T47D (cell line): ENCODE results near the gene CDK6.

Source experiments
- DNase-seq, 2 experiments: peaks; one replicate each; pipeline versions ENCODE4 v3.0.0 to v3.0.0-alpha.2; 2011 to 2012; ENCODE audit warnings: low read depth in 1 of 2, low spot score in 1 of 2
- JUND ChIP-seq: IDR thresholded peaks from 2 replicates; pipeline ENCODE4 v1.6.1; 2012; ENCODE audit warnings: low read depth
- in situ Hi-C: cut with HindIII; loops from 2 replicates; pipeline ENCODE4 v1.10.0; 2016; ENCODE audit warnings: low sequenced_read_pairs, low pct_unique_long_range_greater_than_20kb

CDK6 gene

GRCh38 chr7:92602352-92603088 is 233.9 kb downstream of the CDK6 start:
- in situ Hi-C loops: no loop called here
- no peak for TF ChIP-seq JUND
- no peak for DNase-seq

DNA sequence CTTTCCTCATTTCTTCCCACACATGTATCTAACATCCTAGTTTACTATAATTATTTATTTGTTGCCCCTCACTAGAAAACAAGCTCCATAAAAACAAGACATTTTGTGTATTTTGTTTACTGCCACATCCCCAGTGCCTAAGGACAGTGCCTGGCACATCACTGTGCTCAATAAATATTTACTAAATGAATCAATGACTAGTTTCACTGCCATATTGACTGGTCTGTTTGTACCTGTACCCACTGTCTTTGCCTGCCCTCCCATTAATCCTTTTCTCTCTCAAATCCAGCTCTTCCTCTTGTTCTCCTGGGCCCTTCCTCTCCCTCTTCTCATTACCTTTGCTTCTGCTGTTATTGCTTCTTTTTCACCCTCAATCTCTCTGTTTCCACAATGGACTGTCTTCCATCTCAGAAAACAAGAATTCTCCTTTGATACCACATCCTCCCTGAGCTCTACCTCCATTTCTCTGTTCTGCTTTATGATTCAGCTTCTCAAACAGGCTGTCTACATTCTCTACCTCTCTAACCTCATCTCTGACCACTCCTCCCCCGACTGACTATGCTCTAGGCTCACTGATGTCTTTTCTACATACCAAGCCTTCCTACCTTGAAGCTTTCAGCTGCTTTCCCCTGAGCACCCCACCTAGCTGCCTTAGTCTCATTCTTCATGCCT is 237.9 kb downstream of the CDK6 start:
- no peak for DNase-seq
- no peak for TF ChIP-seq JUND
- in situ Hi-C loops: no loop called here

DNA sequence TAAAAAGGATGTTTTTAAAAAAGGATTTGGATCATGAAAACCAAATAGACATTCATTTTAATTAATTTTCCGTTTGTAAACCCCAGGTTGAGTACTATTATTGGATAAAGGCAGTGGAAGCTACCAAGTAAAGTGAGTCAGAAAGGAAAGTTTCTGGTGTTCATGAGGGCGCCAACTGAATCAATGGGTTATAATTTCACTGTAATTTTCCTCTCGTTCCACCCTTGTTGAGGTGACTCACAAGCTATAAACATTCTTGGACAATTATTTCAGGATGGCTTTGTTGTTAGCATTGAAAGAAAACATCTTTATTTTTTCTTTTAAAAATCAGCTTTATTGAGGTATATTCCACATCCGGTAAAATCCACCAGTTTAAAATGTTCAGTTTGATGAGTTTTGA is 241.1 kb downstream of the CDK6 start:
- in situ Hi-C loops: no loop called here
- no peak for TF ChIP-seq JUND
- no peak for DNase-seq

GRCh38 chr7:92594746-92595145 is 241.6 kb downstream of the CDK6 start:
- TF ChIP-seq JUND: no peak
- no peak for DNase-seq
- in situ Hi-C loops: no loop called here

DNA sequence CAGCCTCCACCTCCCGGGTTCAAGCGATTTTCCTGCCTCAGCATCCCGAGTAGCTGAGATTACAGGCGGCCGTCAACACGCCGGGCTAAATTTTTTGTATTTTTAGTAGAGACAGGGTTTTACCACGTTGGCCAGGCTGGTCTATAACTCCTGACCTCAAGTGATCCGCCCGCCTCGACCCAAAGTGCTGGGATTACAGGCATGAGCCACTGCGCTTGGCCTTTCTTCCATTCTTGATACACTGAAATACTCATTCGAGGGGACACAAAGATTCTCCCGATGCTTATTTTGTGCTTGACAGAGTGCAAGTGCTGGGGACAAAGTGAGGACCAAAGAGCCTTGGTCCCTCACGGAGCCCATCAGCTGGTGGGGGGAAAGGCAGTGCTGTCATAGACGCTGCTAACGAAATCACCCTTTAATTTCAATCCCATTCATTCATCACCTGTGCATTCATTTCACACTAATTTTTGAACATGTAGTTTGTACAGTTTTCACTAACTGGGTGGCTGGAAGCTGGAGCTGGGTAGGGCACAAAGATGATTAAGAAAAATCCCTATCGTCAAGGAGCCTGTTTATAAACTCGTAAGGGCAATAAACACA is 245.6 kb downstream of the CDK6 start:
- no peak for DNase-seq
- in situ Hi-C loops: no loop called here
- TF ChIP-seq JUND: no peak

GRCh38 chr7:92589056-92589455 is 247.3 kb downstream of the CDK6 start:
- no peak for TF ChIP-seq JUND
- DNase-seq: no peak
- in situ Hi-C loops: no loop called here

- peak in 1 of 2 experiments; percentile 18 for DNase-seq
- TF ChIP-seq JUND: no peak
- in situ Hi-C loops: no loop called here
Observed at GRCh38 chr7:92588561-92588960, 247.8 kb downstream of the CDK6 start.

DNA sequence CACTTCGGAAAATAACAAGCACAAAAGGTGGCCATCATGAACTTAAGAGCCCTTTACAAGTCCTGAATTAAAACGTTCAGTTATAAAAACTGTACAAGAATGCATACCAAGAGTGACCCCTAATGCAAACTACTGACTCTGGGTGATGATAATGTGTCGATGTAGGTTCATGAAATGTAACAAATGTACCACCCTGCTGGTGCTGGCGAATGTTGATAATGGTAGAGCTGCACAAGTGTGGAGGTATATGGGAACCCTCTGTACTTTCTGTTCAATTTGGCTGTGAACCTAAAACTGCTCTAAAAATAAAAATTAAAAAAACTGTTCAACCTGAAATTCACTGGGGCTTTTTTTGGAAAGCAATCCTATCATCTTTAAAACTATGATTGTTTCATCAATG is 249.5 kb downstream of the CDK6 start:
- in situ Hi-C loops: no loop called here
- TF ChIP-seq JUND: no peak
- DNase-seq: no peak

GRCh38 chr7:92586403-92586802 is 250.0 kb downstream of the CDK6 start:
- DNase-seq: no peak
- TF ChIP-seq JUND: no peak
- in situ Hi-C loops: no loop called here

DNA sequence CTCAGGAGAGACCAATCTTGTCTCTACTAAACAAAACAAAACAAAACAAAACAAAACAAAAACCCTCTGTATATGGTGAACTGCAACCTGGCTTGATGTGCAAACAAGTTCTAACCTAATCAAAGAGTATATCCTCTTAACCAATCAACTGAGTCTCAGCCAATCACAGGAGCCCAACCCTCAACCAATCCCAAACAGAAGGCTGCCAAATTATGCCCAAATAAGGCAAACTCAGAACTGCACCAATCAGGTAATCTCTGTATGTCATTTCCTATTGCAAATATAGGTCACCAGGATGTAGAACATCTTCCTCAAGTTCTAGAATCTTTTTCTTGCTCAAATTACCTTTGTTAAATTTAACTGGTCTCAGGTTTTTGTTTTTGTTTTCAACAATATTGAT is 251.4 kb downstream of the CDK6 start:
- peak in 1 of 2 experiments; percentile 60 for DNase-seq
- TF ChIP-seq JUND: no peak
- in situ Hi-C loops: no loop called here

- DNase-seq: no peak
- in situ Hi-C loops: no loop called here
- no peak for TF ChIP-seq JUND
Observed at GRCh38 chr7:92582948-92583347, 253.4 kb downstream of the CDK6 start.

GRCh38 chr7:92576296-92576695 is 260.1 kb downstream of the CDK6 start:
- DNase-seq: no peak
- TF ChIP-seq JUND: no peak
- in situ Hi-C loops: no loop called here

GRCh38 chr7:92569137-92569536 is 267.2 kb downstream of the CDK6 start:
- in situ Hi-C loops: no loop called here
- TF ChIP-seq JUND: no peak
- DNase-seq: no peak

DNA sequence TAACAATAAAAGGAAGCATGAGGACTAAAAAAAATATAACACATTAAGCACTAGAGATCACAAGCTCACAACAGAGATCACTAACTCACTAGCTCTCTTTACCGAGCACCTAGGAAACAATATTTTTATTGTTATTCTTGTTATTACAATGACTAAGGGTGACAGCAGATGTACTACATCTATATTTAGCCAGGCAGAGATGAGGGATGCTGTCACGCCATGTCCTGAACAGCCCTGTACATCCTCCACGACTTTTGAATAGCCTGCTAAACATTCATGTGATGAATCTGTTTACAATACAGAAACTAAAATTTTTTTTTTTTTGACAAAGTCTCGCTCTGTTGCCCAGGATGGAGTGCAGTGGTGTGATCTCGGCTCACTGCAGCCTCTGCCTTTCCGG is 268.9 kb downstream of the CDK6 start:
- in situ Hi-C loops: no loop called here
- TF ChIP-seq JUND: no peak
- no peak for DNase-seq
